ENCODE data around the gene TAF1B. TPM values are rescaled to one million over a fixed set of nuclear protein-coding genes. Genes with fewer than 3 reads are reported as not detected.

TAF1B gene
- total RNA-seq, 2 donors from 2014 or later = 4.0 to 6.1 TPM

- no peaks in the 10 kb centered on the region for H3K4me1 ChIP-seq
- no peak overlapping the region for H3K4me3 ChIP-seq
- no peak overlapping the region for H3K27ac ChIP-seq
- no peak for TF ChIP-seq CTCF (IDR thresholded peaks at IDR 0.05)
- peaks cover 5% of the 10 kb centered on the region for H3K36me3 ChIP-seq
- no peaks in the 10 kb centered on the region for H3K9me3 ChIP-seq
- H3K27me3 ChIP-seq = no peaks in the 10 kb centered on the region
- no peak for DNase-seq (ENCODE audit: low spot score)
Measured at GRCh38 chr2:9964334-9964980, 121.2 kb downstream of the TAF1B start.

GRCh38 chr2:9965119-9965822, 122.0 kb downstream of the TAF1B start:
- Histone ChIP-seq H3K27me3 (no peaks in the 10 kb centered on the region), H3K36me3 (peaks cover 5% of the 10 kb centered on the region), H3K27ac (no peak overlapping the region), H3K4me1 (peaks cover 0 to 1% of the 10 kb centered on the region in 2 donors), H3K9me3 (no peaks in the 10 kb centered on the region), H3K4me3 (no peak overlapping the region)
- TF ChIP-seq CTCF (IDR thresholded peaks at IDR 0.05) = no peak
- no peak for DNase-seq (ENCODE audit: low spot score)

- Histone ChIP-seq H3K36me3 (peaks cover 5% of the 10 kb centered on the region), H3K9me3 (no peaks in the 10 kb centered on the region), H3K4me3 (no peak overlapping the region), H3K4me1 (peaks cover 0 to 12% of the 10 kb centered on the region in 2 donors), H3K27me3 (no peaks in the 10 kb centered on the region), H3K27ac (no peak overlapping the region)
- no peak for TF ChIP-seq CTCF (IDR thresholded peaks at IDR 0.05)
- DNase-seq (ENCODE audit: low spot score) = no peak
Measured at GRCh38 chr2:9966491-9967022, 123.3 kb downstream of the TAF1B start.

GRCh38 chr2:9967053-9967775, 123.9 kb downstream of the TAF1B start:
- H3K9me3 ChIP-seq = no peaks in the 10 kb centered on the region
- H3K36me3 ChIP-seq = peaks cover 5% of the 10 kb centered on the region
- H3K27ac ChIP-seq = no peak overlapping the region
- peaks cover 0 to 12% of the 10 kb centered on the region in 2 donors for H3K4me1 ChIP-seq
- no peaks in the 10 kb centered on the region for H3K27me3 ChIP-seq
- TF ChIP-seq CTCF (IDR thresholded peaks at IDR 0.05) = no peak
- no peak overlapping the region for H3K4me3 ChIP-seq
- DNase-seq (ENCODE audit: low spot score) = no peak

- H3K4me3 ChIP-seq = no peak overlapping the region
- peaks cover 0 to 22% of the 10 kb centered on the region in 2 donors for H3K4me1 ChIP-seq
- no peaks in the 10 kb centered on the region for H3K27me3 ChIP-seq
- no peak for TF ChIP-seq CTCF (IDR thresholded peaks at IDR 0.05)
- DNase-seq (ENCODE audit: low spot score) = no peak
- no peak overlapping the region for H3K27ac ChIP-seq
- no peaks in the 10 kb centered on the region for H3K9me3 ChIP-seq
- peaks cover 5% of the 10 kb centered on the region for H3K36me3 ChIP-seq
Measured at GRCh38 chr2:9968553-9969497, 125.6 kb downstream of the TAF1B start.

All from right atrium auricular region (tissue), 2 donors.